IMR-90 (cell line): ENCODE results near the gene RAET1E. TPM values are rescaled to one million over a fixed set of nuclear protein-coding genes. Genes with fewer than 3 reads are reported as not detected.
"Not testable (repeated sequence)": the region's sequence is repeated elsewhere in the genome, so short reads cannot be mapped to it uniquely, and the experiment has no call there.

Source experiments
- ATAC-seq: fragments of 200-7000 bp; cut with Tn5 transposase; 2 replicates; pipeline ENCODE4 v1.9.1; 2020; ENCODE audit warnings: low read depth, mild to moderate bottlenecking, moderate library complexity
- BruUV-seq: library from RNA; stranded (reverse); fragments of 400-500 nt; replicated peaks from 2 replicates; lab custom pipeline; 2021; lab: Mats Ljungman, UMichigan
- CTCF ChIA-PET: fragments of 300-600 bp; formaldehyde crosslinking; extraction: SDS; loops from one replicate; lab custom pipeline; 2021; ENCODE audit warnings: antibody characterized with exemption; lab: Yijun Ruan, JAX
- POLR2A ChIA-PET: fragments of 300-600 bp; sonication (Branson Sonifier 250); formaldehyde crosslinking; loops from one replicate; lab custom pipeline; 2022; ENCODE audit warnings: antibody characterized with exemption; ENCODE audit not compliant: unreplicated experiment; lab: Charles Lee
- DNase-seq: peaks from one replicate; pipeline ENCODE4 v3.0.0; 2013
- H2AFZ ChIP-seq: replicated peaks from 2 replicates; pipeline ENCODE3; 2013; ENCODE audit warnings: low read length, mild to moderate bottlenecking; ENCODE audit not compliant: poor library complexity
- H2AK5ac ChIP-seq: 2 replicates; pipeline ENCODE4 v1.6.1; 2013; ENCODE audit warnings: low read depth, low read length, inconsistent platforms
- H2AK9ac ChIP-seq: replicated peaks from 2 replicates; pipeline ENCODE3; 2013; ENCODE audit warnings: mild to moderate bottlenecking, low read depth, low read length, moderate library complexity; ENCODE audit not compliant: poor library complexity
- H2BK120ac ChIP-seq: 2 replicates; pipeline ENCODE4 v1.6.1; 2013; ENCODE audit warnings: low read depth, low read length, inconsistent platforms
- H2BK15ac ChIP-seq: 3 replicates; pipeline ENCODE4 v1.6.1; 2013; ENCODE audit warnings: low read depth, low read length, inconsistent platforms
- H2BK20ac ChIP-seq: 2 replicates; pipeline ENCODE4 v1.6.1; 2013; ENCODE audit warnings: low read depth, mild to moderate bottlenecking, inconsistent platforms, low read length, moderate library complexity
- H2BK5ac ChIP-seq: 2 replicates; pipeline ENCODE4 v1.6.1; 2013; ENCODE audit warnings: mild to moderate bottlenecking, low read depth, low read length, inconsistent platforms; ENCODE audit not compliant: poor library complexity, severe bottlenecking
- H3K14ac ChIP-seq: replicated peaks from 2 replicates; pipeline ENCODE4 v1.6.1; 2013; ENCODE audit warnings: low read depth, low read length, inconsistent platforms
- H3K18ac ChIP-seq: 2 replicates; pipeline ENCODE4 v1.6.1; 2013; ENCODE audit warnings: low read depth, low read length, control low read depth
- H3K23ac ChIP-seq: 2 replicates; pipeline ENCODE4 v1.6.1; 2013; ENCODE audit warnings: low read depth, low read length, inconsistent platforms
- H3K27ac ChIP-seq: 2 replicates; pipeline ENCODE4 v1.5.1; 2013; ENCODE audit warnings: mild to moderate bottlenecking, control low read depth, low read length; ENCODE audit not compliant: insufficient read depth
- H3K27me3 ChIP-seq: 2 replicates; pipeline ENCODE4 v1.6.1; 2013; ENCODE audit warnings: low read length; ENCODE audit not compliant: control insufficient read depth, insufficient read depth
- H3K36me3 ChIP-seq: 2 replicates; pipeline ENCODE4 v1.6.1; 2013; ENCODE audit warnings: low read length, mixed read lengths; ENCODE audit not compliant: control insufficient read depth, insufficient read depth
- H3K4ac ChIP-seq: 2 replicates; pipeline ENCODE4 v1.6.1; 2013; ENCODE audit warnings: low read depth, low read length, inconsistent platforms
- H3K4me1 ChIP-seq: 2 replicates; pipeline ENCODE4 v1.6.1; 2013; ENCODE audit warnings: low read length, mixed read lengths; ENCODE audit not compliant: control insufficient read depth, insufficient read depth
- H3K4me2 ChIP-seq: 2 replicates; pipeline ENCODE4 v1.6.1; 2013; ENCODE audit warnings: low read depth, mild to moderate bottlenecking, control low read depth, low read length, moderate library complexity
- H3K4me3 ChIP-seq: 2 replicates; pipeline ENCODE4 v1.5.1; 2013; ENCODE audit warnings: low read depth, mild to moderate bottlenecking, control low read depth, low read length, moderate library complexity; ENCODE audit not compliant: insufficient read depth
- H3K56ac ChIP-seq: 2 replicates; pipeline ENCODE4 v1.6.1; 2013; ENCODE audit warnings: low read length, inconsistent platforms; ENCODE audit not compliant: insufficient read depth; ENCODE audit errors: extremely low read depth
- H3K79me1 ChIP-seq, 2 experiments: 2 replicates each; pipeline ENCODE4 v1.6.1; 2013; ENCODE audit warnings: low read length in 2 of 2, inconsistent platforms in 1 of 2, low read depth in 1 of 2
- H3K9ac ChIP-seq: 2 replicates; pipeline ENCODE4 v1.6.1; 2013; ENCODE audit warnings: low read depth, low read length, control low read depth
- H3K9me1 ChIP-seq: 2 replicates; pipeline ENCODE4 v1.6.1; 2013; ENCODE audit warnings: low read length, inconsistent platforms; ENCODE audit not compliant: insufficient read depth
- H3K9me3 ChIP-seq: 2 replicates; pipeline ENCODE4 v1.6.1; 2013; ENCODE audit warnings: low read length; ENCODE audit not compliant: control insufficient read depth, insufficient read depth
- H4K20me1 ChIP-seq: 2 replicates; pipeline ENCODE4 v1.6.1; 2013; ENCODE audit warnings: low read length, inconsistent platforms; ENCODE audit not compliant: insufficient read depth
- H4K5ac ChIP-seq: 2 replicates; pipeline ENCODE4 v1.6.1; 2013; ENCODE audit warnings: mild to moderate bottlenecking, low read depth, low read length, control low read depth
- H4K8ac ChIP-seq, 2 experiments: 2 replicates each; pipeline ENCODE4 v1.6.1; 2013; ENCODE audit warnings: low read depth in 2 of 2, low read length in 2 of 2, control low read depth in 1 of 2, inconsistent platforms in 1 of 2
- H4K91ac ChIP-seq: 2 replicates; pipeline ENCODE4 v1.6.1; 2013; ENCODE audit warnings: low read depth, low read length, inconsistent platforms; ENCODE audit not compliant: insufficient read depth
- CHD1 ChIP-seq: IDR thresholded peaks from 2 replicates; pipeline ENCODE4 v1.6.1; 2012; ENCODE audit warnings: low read depth, low read length, improper control_type of control experiment
- CTCF ChIP-seq: conservative IDR thresholded peaks from 2 replicates; pipeline ENCODE4 v1.5.1; 2012; ENCODE audit warnings: mild to moderate bottlenecking, low read depth, low read length, improper control_type of control experiment
- WGBS, 2 experiments: methylation state at CpG; one replicate each; pipeline versions ENCODE4 v1.1.5 to v1.1.7; 2013; ENCODE audit warnings: missing lambda C conversion rate in 2 of 2; ENCODE audit not compliant: insufficient read length in 1 of 2; ENCODE audit errors: extremely low coverage in 2 of 2; 5-methylcytosine and 5-hydroxymethylcytosine counted together
- dilution Hi-C: fragments of 300-500 bp; cut with HindIII; formaldehyde crosslinking; loops from one replicate; pipeline ENCODE4 v1.14.3; 2018; ENCODE audit warnings: low sequenced_read_pairs; ENCODE audit not compliant: unreplicated experiment
- in situ Hi-C: fragments of 300-500 bp; cut with MboI; formaldehyde crosslinking; loops from 3 replicates; pipeline ENCODE4 v1.14.3; 2019; ENCODE audit warnings: low sequenced_read_pairs, inconsistent platforms, mixed read lengths
- intact Hi-C: fragments of 100-400 bp; cut with micrococcal nuclease; formaldehyde crosslinking; loops from 2 replicates; pipeline ENCODE4 v1.10.0; 2022
- polyA plus RNA-seq, 3 experiments: library from polyadenylated mRNA; depleted of rRNA; stranded (reverse); fragments of >200 nt; gene quantifications; 2 replicates each; pipeline ENCODE4 v1.2.3, GENCODE V29; 2012; ENCODE audit warnings: low replicate concordance in 1 of 3
- total RNA-seq: library from RNA; depleted of rRNA; stranded (reverse); fragments of >200 nt; gene quantifications from 2 replicates; pipeline ENCODE4 v1.2.3, GENCODE V29; 2012

RAET1E gene
- total and polyA plus RNA-seq, 2 of the 4 experiments (the other 2 are of a cell fraction) = not detected

GRCh38 chr6:149929422-149929821, 31.5 kb upstream of the RAET1E start:
- H3K79me1 ChIP-seq = no peaks in the 10 kb centered on the region
- H2BK20ac ChIP-seq = no peak overlapping the region
- BruUV-seq = no TSS peak
- H3K36me3 ChIP-seq = no peaks in the 10 kb centered on the region
- no peak overlapping the region for H3K4me2 ChIP-seq
- TF ChIP-seq CHD1 (no peak), CTCF (peak; percentile 32)
- no peak for ATAC-seq
- H3K18ac ChIP-seq = no peak overlapping the region
- 11% methylated on average over 3 of the region's 3 CpGs; no CpG with 5 or more reads in 1 of the 2 experiments for WGBS, 2 experiments
- in situ Hi-C loops (loop anchor here (10.0 to 25.0 kb wide), 3 partner anchors 205 to 408 kb away; partner anchors contain the start of gene PPIL4), intact Hi-C loops (no loop called here), dilution Hi-C loops (no loop called here)
- no peak overlapping the region for H3K9ac ChIP-seq
- no peak overlapping the region for H2BK5ac ChIP-seq
- H2AK5ac ChIP-seq = no peak overlapping the region
- no peak overlapping the region for H3K4ac ChIP-seq
- POLR2A ChIA-PET = no interaction called here
- DNase-seq = no peak
- H4K8ac ChIP-seq = no peak overlapping the region
- no peaks in the 10 kb centered on the region for H3K9me1 ChIP-seq
- peaks cover 24% of the 10 kb centered on the region for H3K27me3 ChIP-seq
- H3K27ac ChIP-seq = no peak overlapping the region
- no peak overlapping the region for H2BK15ac ChIP-seq
- H3K4me3 ChIP-seq = no peak overlapping the region
- H3K56ac ChIP-seq = no peak overlapping the region
- CTCF ChIA-PET = interaction anchor here (0.6 kb wide), 1 partner anchor 283 kb away, joined by 5 read pairs; no protein-coding TSS in a partner anchor
- H3K9me3 ChIP-seq = no peaks in the 10 kb centered on the region
- no peak overlapping the region for H4K5ac ChIP-seq
- no peaks in the 10 kb centered on the region for H4K20me1 ChIP-seq
- no peak overlapping the region for H3K23ac ChIP-seq
- no peak overlapping the region for H3K14ac ChIP-seq
- H4K91ac ChIP-seq = no peak overlapping the region
- no peak overlapping the region for H2BK120ac ChIP-seq
- H3K4me1 ChIP-seq = no peaks in the 10 kb centered on the region; the same call in 1 of the 2 replicates
- H2AK9ac ChIP-seq = no peak overlapping the region
- no peak overlapping the region for H2AFZ ChIP-seq

GRCh38 chr6:149927025-149927424, 29.1 kb upstream of the RAET1E start:
- H3K9me1 ChIP-seq, CTCF ChIA-PET, H3K4me2 ChIP-seq, H3K23ac ChIP-seq, H3K4ac ChIP-seq, BruUV-seq, H2AK5ac ChIP-seq, H2BK120ac ChIP-seq, H2BK5ac ChIP-seq, intact Hi-C loops, H4K5ac ChIP-seq, POLR2A ChIA-PET, DNase-seq, H4K20me1 ChIP-seq, H3K9me3 ChIP-seq, H3K4me1 ChIP-seq, H3K4me3 ChIP-seq, H2BK15ac ChIP-seq, H2AK9ac ChIP-seq, H3K36me3 ChIP-seq, H3K14ac ChIP-seq, ATAC-seq, H4K8ac ChIP-seq, H3K79me1 ChIP-seq, H3K56ac ChIP-seq, H4K91ac ChIP-seq, H3K27ac ChIP-seq, H3K18ac ChIP-seq, H2AFZ ChIP-seq, dilution Hi-C loops, H3K9ac ChIP-seq, H2BK20ac ChIP-seq: not testable (repeated sequence)
- no CpG with 5 or more reads among the region's 4 CpGs for WGBS, 2 experiments
- in situ Hi-C loops = loop anchor here (10.0 to 25.0 kb wide), 3 partner anchors 202 to 410 kb away; partner anchors contain the start of gene PPIL4
- peaks cover 15% of the 10 kb centered on the region for H3K27me3 ChIP-seq
